ENCODE measurements around the gene DNAAF8.

Gene DNAAF8

GRCh38 chr16:4723071-4723767 lies 11.1 kb upstream of the DNAAF8 start:
- TF ChIP-seq CTCF (conservative IDR thresholded peaks at IDR 0.05; ENCODE audit: low read depth, low read length) = no peak
- Histone ChIP-seq H3K36me3 (ENCODE audit: insufficient read depth) (no peaks in the 10 kb centered on the region), H3K79me2 (ENCODE audit: insufficient read depth, low read depth) (no peaks in the 10 kb centered on the region), H3K27ac (no peak overlapping the region), H3K4me2 (no peak overlapping the region), H3K4me3 (IDR thresholded peaks at IDR 0.05; ENCODE audit: insufficient read depth, low read depth, low read length) (no peak overlapping the region), H3K9ac (no peak overlapping the region; the same call in 1 of the 2 replicates), H3K27me3 (ENCODE audit: insufficient read depth, low read depth) (no peaks in the 10 kb centered on the region), H2AFZ (ENCODE audit: low read depth) (no peak overlapping the region), H3K4me1 (ENCODE audit: low read depth, poor library complexity, severe bottlenecking) (no peaks in the 10 kb centered on the region), H4K20me1 (ENCODE audit: insufficient read depth) (no peaks in the 10 kb centered on the region)

- Histone ChIP-seq H3K27ac (no peak overlapping the region), H3K27me3 (ENCODE audit: insufficient read depth, low read depth) (no peaks in the 10 kb centered on the region), H3K9ac (no peak overlapping the region), H4K20me1 (ENCODE audit: insufficient read depth) (no peaks in the 10 kb centered on the region), H3K4me2 (no peak overlapping the region), H2AFZ (ENCODE audit: low read depth) (no peak overlapping the region), H3K4me1 (ENCODE audit: low read depth, poor library complexity, severe bottlenecking) (no peaks in the 10 kb centered on the region), H3K4me3 (IDR thresholded peaks at IDR 0.05; ENCODE audit: insufficient read depth, low read depth, low read length) (no peak overlapping the region), H3K36me3 (ENCODE audit: insufficient read depth) (no peaks in the 10 kb centered on the region), H3K79me2 (ENCODE audit: insufficient read depth, low read depth) (no peaks in the 10 kb centered on the region)
- TF ChIP-seq CTCF (conservative IDR thresholded peaks at IDR 0.05; ENCODE audit: low read depth, low read length) = no peak
Observed at GRCh38 chr16:4724661-4725270, 9.6 kb upstream of the DNAAF8 start.

GRCh38 chr16:4726616-4727015 lies 7.7 kb upstream of the DNAAF8 start:
- H2AFZ ChIP-seq (ENCODE audit: low read depth) = no peak overlapping the region
- no peak overlapping the region for H3K27ac ChIP-seq
- no peaks in the 10 kb centered on the region for H3K4me1 ChIP-seq (ENCODE audit: low read depth, poor library complexity, severe bottlenecking)
- no peaks in the 10 kb centered on the region for H3K36me3 ChIP-seq (ENCODE audit: insufficient read depth)
- no peaks in the 10 kb centered on the region for H4K20me1 ChIP-seq (ENCODE audit: insufficient read depth)
- no peak overlapping the region for H3K4me2 ChIP-seq
- no peaks in the 10 kb centered on the region for H3K79me2 ChIP-seq (ENCODE audit: insufficient read depth, low read depth)
- H3K27me3 ChIP-seq (ENCODE audit: insufficient read depth, low read depth) = no peaks in the 10 kb centered on the region
- no peak for TF ChIP-seq CTCF (conservative IDR thresholded peaks at IDR 0.05; ENCODE audit: low read depth, low read length)
- H3K4me3 ChIP-seq (IDR thresholded peaks at IDR 0.05; ENCODE audit: insufficient read depth, low read depth, low read length) = no peak overlapping the region
- H3K9ac ChIP-seq = no peak overlapping the region

- Histone ChIP-seq H3K27ac (no peak overlapping the region), H2AFZ (ENCODE audit: low read depth) (no peak overlapping the region), H3K9ac (no peak overlapping the region), H3K79me2 (ENCODE audit: insufficient read depth, low read depth) (no peaks in the 10 kb centered on the region; the same call in 1 of the 2 replicates), H3K4me2 (no peak overlapping the region), H3K4me3 (IDR thresholded peaks at IDR 0.05; ENCODE audit: insufficient read depth, low read depth, low read length) (no peak overlapping the region), H3K27me3 (ENCODE audit: insufficient read depth, low read depth) (no peaks in the 10 kb centered on the region), H3K36me3 (ENCODE audit: insufficient read depth) (no peaks in the 10 kb centered on the region), H3K4me1 (ENCODE audit: low read depth, poor library complexity, severe bottlenecking) (peaks cover 6% of the 10 kb centered on the region), H4K20me1 (ENCODE audit: insufficient read depth) (no peaks in the 10 kb centered on the region)
- TF ChIP-seq CTCF (conservative IDR thresholded peaks at IDR 0.05; ENCODE audit: low read depth, low read length) = no peak
Observed at GRCh38 chr16:4728676-4729075, 5.7 kb upstream of the DNAAF8 start.
